Measurements from ENCODE around the gene AP2A1.
"Not testable (repeated sequence)": the region's sequence is repeated elsewhere in the genome, so short reads cannot be mapped to it uniquely, and the experiment has no call there.

AP2A1 gene

GRCh38 chr19:49814010-49814409 lies 47.2 kb downstream of the AP2A1 start:
- DNase-seq, result no peak

GRCh38 chr19:49816590-49816989 lies 49.8 kb downstream of the AP2A1 start:
- DNase-seq, result no peak

GRCh38 chr19:49817964-49818648 lies 51.3 kb downstream of the AP2A1 start, which contains the start of gene MED25:
Gene MED25 (plus strand): TSS chr19:49818289. CDS start chr19:49818342, 53 bp downstream.
- peak; percentile 61 to 84 for DNase-seq

- DNase-seq, result no peak
Observed at GRCh38 chr19:49818649-49819370, 52.0 kb downstream of the AP2A1 start.

GRCh38 chr19:49819452-49820115 lies 52.8 kb downstream of the AP2A1 start:
- not testable (repeated sequence) for DNase-seq

GRCh38 chr19:49820125-49820524 lies 53.3 kb downstream of the AP2A1 start:
- DNase-seq, result no peak

GRCh38 chr19:49823472-49823871 lies 56.7 kb downstream of the AP2A1 start:
- no peak for DNase-seq

- DNase-seq, result no peak
Observed at GRCh38 chr19:49824662-49825061, 57.9 kb downstream of the AP2A1 start.

- no peak for DNase-seq
Observed at GRCh38 chr19:49827034-49827433, 60.2 kb downstream of the AP2A1 start.

- DNase-seq, result no peak
Observed at GRCh38 chr19:49829200-49829599, 62.4 kb downstream of the AP2A1 start.

GRCh38 chr19:49829721-49830120 lies 62.9 kb downstream of the AP2A1 start:
- DNase-seq, result no peak

GRCh38 chr19:49830766-49831165 lies 64.0 kb downstream of the AP2A1 start:
- no peak for DNase-seq

- DNase-seq, result no peak
Observed at GRCh38 chr19:49831592-49831991, 64.8 kb downstream of the AP2A1 start.

GRCh38 chr19:49832556-49832955 lies 65.8 kb downstream of the AP2A1 start:
- DNase-seq, result no peak

GRCh38 chr19:49833599-49833998 lies 66.8 kb downstream of the AP2A1 start:
- no peak for DNase-seq

GRCh38 chr19:49835562-49835961 lies 68.8 kb downstream of the AP2A1 start:
- DNase-seq, result no peak

- DNase-seq, result no peak
Observed at GRCh38 chr19:49836176-49837008, 69.6 kb downstream of the AP2A1 start.

- DNase-seq, result no peak
Observed at GRCh38 chr19:49837009-49837310, 70.2 kb downstream of the AP2A1 start.

GRCh38 chr19:49837425-49837824 lies 70.6 kb downstream of the AP2A1 start:
- no peak for DNase-seq

GRCh38 chr19:49838885-49839588 lies 72.2 kb downstream of the AP2A1 start:
- no peak for DNase-seq

- no peak for DNase-seq
Observed at GRCh38 chr19:49839713-49840112, 72.9 kb downstream of the AP2A1 start.

- no peak for DNase-seq
Observed at GRCh38 chr19:49840321-49840720, 73.5 kb downstream of the AP2A1 start.

All from SW 1271 (cell line).